H9 (cell line): ENCODE results near the gene ACSM3. TPM values are rescaled to one million over a fixed set of nuclear protein-coding genes. Genes with fewer than 3 reads are reported as not detected.

Source experiments
- DNase-seq: peaks from one replicate; pipeline ENCODE4 v3.0.0-alpha.2; 2017
- H2AFZ ChIP-seq: one replicate; pipeline ENCODE4 v1.6.1; 2013; ENCODE audit warnings: mild to moderate bottlenecking, low read length, control low read depth, moderate library complexity
- H2AK5ac ChIP-seq: 2 replicates; pipeline ENCODE4 v1.6.1; 2013; ENCODE audit warnings: low read length, control low read depth, mixed read lengths; ENCODE audit not compliant: insufficient read length
- H2BK120ac ChIP-seq: one replicate; pipeline ENCODE4 v1.6.1; 2013; ENCODE audit warnings: low read depth, mild to moderate bottlenecking, low read length, control low read depth, inconsistent platforms; ENCODE audit not compliant: poor library complexity, severe bottlenecking
- H2BK12ac ChIP-seq: 2 replicates; pipeline ENCODE4 v1.6.1; 2013; ENCODE audit warnings: low read length, control low read depth, mixed read lengths, low read depth; ENCODE audit not compliant: insufficient read length
- H2BK15ac ChIP-seq: 2 replicates; pipeline ENCODE4 v1.6.1; 2013; ENCODE audit warnings: low read depth, low read length, control low read depth
- H2BK20ac ChIP-seq: one replicate; pipeline ENCODE4 v1.6.1; 2013; ENCODE audit warnings: low read depth, mild to moderate bottlenecking, low read length, control low read depth, inconsistent platforms; ENCODE audit not compliant: poor library complexity, severe bottlenecking
- H2BK5ac ChIP-seq: 2 replicates; pipeline ENCODE4 v1.6.1; 2013; ENCODE audit warnings: low read length, control low read depth, mixed read lengths; ENCODE audit not compliant: insufficient read length
- H3K14ac ChIP-seq: 2 replicates; pipeline ENCODE4 v1.6.1; 2013; ENCODE audit warnings: low read length, control low read depth; ENCODE audit not compliant: insufficient read depth
- H3K18ac ChIP-seq: 2 replicates; pipeline ENCODE4 v1.6.1; 2013; ENCODE audit warnings: low read depth, mild to moderate bottlenecking, mixed read lengths, low read length, control low read depth; ENCODE audit not compliant: insufficient read length
- H3K23ac ChIP-seq: 2 replicates; pipeline ENCODE4 v1.6.1; 2013; ENCODE audit warnings: low read length, control low read depth, mixed read lengths, low read depth; ENCODE audit not compliant: insufficient read length
- H3K23me2 ChIP-seq: 2 replicates; pipeline ENCODE4 v1.6.1; 2013; ENCODE audit warnings: low read depth, mild to moderate bottlenecking, mixed read lengths, low read length, control low read depth; ENCODE audit not compliant: insufficient read length, poor library complexity, severe bottlenecking
- H3K27ac ChIP-seq: 2 replicates; pipeline ENCODE4 v1.5.1; 2013; ENCODE audit warnings: low read length, control low read depth, mixed read lengths, low read depth; ENCODE audit not compliant: insufficient read length
- H3K27me3 ChIP-seq: 2 replicates; pipeline ENCODE4 v1.6.1; 2013; ENCODE audit warnings: low read length, control low read depth, inconsistent platforms; ENCODE audit not compliant: insufficient read depth
- H3K4ac ChIP-seq: 2 replicates; pipeline ENCODE4 v1.6.1; 2013; ENCODE audit warnings: low read depth, mild to moderate bottlenecking, control low read depth, inconsistent platforms, low read length, moderate library complexity
- H3K4me1 ChIP-seq: 2 replicates; pipeline ENCODE4 v1.6.1; 2013; ENCODE audit warnings: low read length, control low read depth, inconsistent platforms; ENCODE audit not compliant: insufficient read depth
- H3K4me2 ChIP-seq: 2 replicates; pipeline ENCODE4 v1.6.1; 2013; ENCODE audit warnings: low read length, control low read depth, mixed read lengths; ENCODE audit not compliant: insufficient read length, insufficient read depth
- H3K56ac ChIP-seq: 2 replicates; pipeline ENCODE4 v1.6.1; 2013; ENCODE audit warnings: low read depth, mild to moderate bottlenecking, mixed read lengths, low read length, control low read depth; ENCODE audit not compliant: insufficient read length
- H3K79me1 ChIP-seq: 2 replicates; pipeline ENCODE4 v1.6.1; 2013; ENCODE audit warnings: low read depth, mild to moderate bottlenecking, moderate library complexity, low read length, control low read depth, inconsistent platforms; ENCODE audit not compliant: insufficient read depth, poor library complexity, severe bottlenecking
- H3K79me2 ChIP-seq: 2 replicates; pipeline ENCODE4 v1.6.1; 2013; ENCODE audit warnings: low read length, control low read depth, inconsistent platforms; ENCODE audit not compliant: insufficient read depth
- H3K9ac ChIP-seq: 2 replicates; pipeline ENCODE4 v1.6.1; 2013; ENCODE audit warnings: low read length, control low read depth, mixed read lengths; ENCODE audit not compliant: insufficient read length; ENCODE audit errors: extremely low read depth
- H3K9me3 ChIP-seq: one replicate; pipeline ENCODE4 v1.6.1; 2013; ENCODE audit warnings: low read depth, low read length, inconsistent platforms; ENCODE audit not compliant: control insufficient read depth
- H3T11ph ChIP-seq: one replicate; pipeline ENCODE4 v1.6.1; 2013; ENCODE audit warnings: mild to moderate bottlenecking, low read length, control low read depth, inconsistent platforms
- H4K20me1 ChIP-seq: one replicate; pipeline ENCODE4 v1.6.1; 2013; ENCODE audit not compliant: control insufficient read depth, insufficient read length, insufficient read depth
- H4K5ac ChIP-seq: 2 replicates; pipeline ENCODE4 v1.6.1; 2013; ENCODE audit warnings: low read depth, mild to moderate bottlenecking, mixed read lengths, low read length, control low read depth; ENCODE audit not compliant: insufficient read length
- H4K8ac ChIP-seq: replicated peaks from 2 replicates; pipeline ENCODE4 v1.6.1; 2013; ENCODE audit warnings: low read length, control low read depth, mixed read lengths, low read depth; ENCODE audit not compliant: insufficient read length
- H4K91ac ChIP-seq: 2 replicates; pipeline ENCODE4 v1.6.1; 2013; ENCODE audit warnings: low read depth, mild to moderate bottlenecking, moderate library complexity, mixed read lengths, low read length, control low read depth; ENCODE audit not compliant: insufficient read length
- H3K27ac Mint-ChIP-seq, 3 experiments: 2 replicates in 2 of 3; 3 replicates in 1 of 3; pipeline ENCODE4 v1.8.0; 2020 to 2021; ENCODE audit warnings: mixed read lengths in 3 of 3, mild to moderate bottlenecking in 1 of 3, moderate library complexity in 1 of 3
- H3K27me3 Mint-ChIP-seq: 2 replicates; pipeline ENCODE4 v1.8.0; 2021; ENCODE audit warnings: low read depth, mild to moderate bottlenecking, moderate library complexity, mixed read lengths
- H3K36me3 Mint-ChIP-seq, 3 experiments: 2 replicates in 2 of 3; 3 replicates in 1 of 3; pipeline ENCODE4 v1.8.0; 2020 to 2021; ENCODE audit warnings: low read depth in 3 of 3, mixed read lengths in 3 of 3; ENCODE audit not compliant: insufficient read depth in 1 of 3
- H3K4me1 Mint-ChIP-seq, 2 experiments: 2 replicates each; pipeline ENCODE4 v1.8.0; 2020; ENCODE audit warnings: mixed read lengths in 2 of 2
- H3K4me3 Mint-ChIP-seq, 2 experiments: 2 replicates in 1 of 2; 3 replicates in 1 of 2; pipeline ENCODE4 v1.8.0; 2020 to 2021; ENCODE audit warnings: mild to moderate bottlenecking in 2 of 2, mixed read lengths in 2 of 2, moderate library complexity in 1 of 2
- H3K9me3 Mint-ChIP-seq, 2 experiments: 2 replicates in 1 of 2; 3 replicates in 1 of 2; pipeline ENCODE4 v1.8.0; 2020; ENCODE audit warnings: mild to moderate bottlenecking in 2 of 2, mixed read lengths in 2 of 2, moderate library complexity in 1 of 2
- WGBS: extraction: QIAGEN DNeasy Blood & Tissue Kit; methylation state at CpG from one replicate; pipeline ENCODE4 v1.1.7; 2013; ENCODE audit warnings: missing lambda C conversion rate, low lambda C conversion rate, mixed read lengths; ENCODE audit not compliant: insufficient read length; ENCODE audit errors: extremely low coverage; 5-methylcytosine and 5-hydroxymethylcytosine counted together
- total RNA-seq: library from RNA; stranded (reverse); gene quantifications from 2 replicates; pipeline ENCODE4 v1.2.1, GENCODE V29; 2021
- TF ChIP-seq, protein P1 (sequence below): fragments of 200-600 bp; sonication (generic); conservative IDR thresholded peaks from 3 replicates; pipeline ENCODE4 v1.8.0; 2021; ENCODE audit warnings: antibody characterized with exemption, mild to moderate bottlenecking

The ACSM3 gene
- total RNA-seq, 1 experiment from 2014 or later: 3.1 TPM

GRCh38 chr16:20821682-20822081, 57.9 kb downstream of the ACSM3 start:
- no peak overlapping the region for H3K4me2 ChIP-seq

More at GRCh38 chr16:20821682-20822081, 57.9 kb downstream of the ACSM3 start:
- no peaks in the 10 kb centered on the region for H3K79me2 ChIP-seq
- no peak overlapping the region for H4K91ac ChIP-seq
- no peaks in the 10 kb centered on the region for H3K79me1 ChIP-seq
- no peak overlapping the region for H3K4ac ChIP-seq
- Mint-ChIP-seq H3K4me3 (no peak overlapping the region), H3K9me3 (no peaks in the 10 kb centered on the region), H3K36me3 (peaks cover 9 to 64% (median 41%) of the 10 kb centered on the region in 3 experiments), H3K4me1 (no peaks in the 10 kb centered on the region), H3K27ac (no peak overlapping the region), H3K27me3 (no peaks in the 10 kb centered on the region)
- H3K27ac ChIP-seq: no peak overlapping the region
- TF ChIP-seq, protein P1, sequence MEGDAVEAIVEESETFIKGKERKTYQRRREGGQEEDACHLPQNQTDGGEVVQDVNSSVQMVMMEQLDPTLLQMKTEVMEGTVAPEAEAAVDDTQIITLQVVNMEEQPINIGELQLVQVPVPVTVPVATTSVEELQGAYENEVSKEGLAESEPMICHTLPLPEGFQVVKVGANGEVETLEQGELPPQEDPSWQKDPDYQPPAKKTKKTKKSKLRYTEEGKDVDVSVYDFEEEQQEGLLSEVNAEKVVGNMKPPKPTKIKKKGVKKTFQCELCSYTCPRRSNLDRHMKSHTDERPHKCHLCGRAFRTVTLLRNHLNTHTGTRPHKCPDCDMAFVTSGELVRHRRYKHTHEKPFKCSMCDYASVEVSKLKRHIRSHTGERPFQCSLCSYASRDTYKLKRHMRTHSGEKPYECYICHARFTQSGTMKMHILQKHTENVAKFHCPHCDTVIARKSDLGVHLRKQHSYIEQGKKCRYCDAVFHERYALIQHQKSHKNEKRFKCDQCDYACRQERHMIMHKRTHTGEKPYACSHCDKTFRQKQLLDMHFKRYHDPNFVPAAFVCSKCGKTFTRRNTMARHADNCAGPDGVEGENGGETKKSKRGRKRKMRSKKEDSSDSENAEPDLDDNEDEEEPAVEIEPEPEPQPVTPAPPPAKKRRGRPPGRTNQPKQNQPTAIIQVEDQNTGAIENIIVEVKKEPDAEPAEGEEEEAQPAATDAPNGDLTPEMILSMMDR: no peak
- H4K5ac ChIP-seq: no peak overlapping the region
- H3K9ac ChIP-seq: no peak overlapping the region
- no peak overlapping the region for H2BK20ac ChIP-seq
- H2BK5ac ChIP-seq: no peak overlapping the region
- H2BK120ac ChIP-seq: no peak overlapping the region
- no peak overlapping the region for H4K8ac ChIP-seq
- H3K4me1 ChIP-seq: no peaks in the 10 kb centered on the region
- no peaks in the 10 kb centered on the region for H3K23me2 ChIP-seq
- H2BK15ac ChIP-seq: no peak overlapping the region
- no peak for DNase-seq
- no peaks in the 10 kb centered on the region for H4K20me1 ChIP-seq
- no peak overlapping the region for H3K18ac ChIP-seq
- no peak overlapping the region for H3K56ac ChIP-seq
- no peak overlapping the region for H3K14ac ChIP-seq
- no CpG with 5 or more reads among the region's 4 CpGs for WGBS
- H2AK5ac ChIP-seq: no peak overlapping the region
- no peaks in the 10 kb centered on the region for H3K9me3 ChIP-seq
- no peak overlapping the region for H3K23ac ChIP-seq
- no peaks in the 10 kb centered on the region for H3K27me3 ChIP-seq
- H2AFZ ChIP-seq: no peak overlapping the region
- no peak overlapping the region for H3T11ph ChIP-seq
- no peak overlapping the region for H2BK12ac ChIP-seq
